Fibroblast of skin of left biceps (primary cell): ENCODE data around the gene SLC25A22.

Experiments
- DNase-seq, 2 experiments: peaks; one replicate each; pipeline ENCODE4 v3.0.0-alpha.2; 2013; ENCODE audit warnings: low read depth in 2 of 2

Gene SLC25A22

DNA sequence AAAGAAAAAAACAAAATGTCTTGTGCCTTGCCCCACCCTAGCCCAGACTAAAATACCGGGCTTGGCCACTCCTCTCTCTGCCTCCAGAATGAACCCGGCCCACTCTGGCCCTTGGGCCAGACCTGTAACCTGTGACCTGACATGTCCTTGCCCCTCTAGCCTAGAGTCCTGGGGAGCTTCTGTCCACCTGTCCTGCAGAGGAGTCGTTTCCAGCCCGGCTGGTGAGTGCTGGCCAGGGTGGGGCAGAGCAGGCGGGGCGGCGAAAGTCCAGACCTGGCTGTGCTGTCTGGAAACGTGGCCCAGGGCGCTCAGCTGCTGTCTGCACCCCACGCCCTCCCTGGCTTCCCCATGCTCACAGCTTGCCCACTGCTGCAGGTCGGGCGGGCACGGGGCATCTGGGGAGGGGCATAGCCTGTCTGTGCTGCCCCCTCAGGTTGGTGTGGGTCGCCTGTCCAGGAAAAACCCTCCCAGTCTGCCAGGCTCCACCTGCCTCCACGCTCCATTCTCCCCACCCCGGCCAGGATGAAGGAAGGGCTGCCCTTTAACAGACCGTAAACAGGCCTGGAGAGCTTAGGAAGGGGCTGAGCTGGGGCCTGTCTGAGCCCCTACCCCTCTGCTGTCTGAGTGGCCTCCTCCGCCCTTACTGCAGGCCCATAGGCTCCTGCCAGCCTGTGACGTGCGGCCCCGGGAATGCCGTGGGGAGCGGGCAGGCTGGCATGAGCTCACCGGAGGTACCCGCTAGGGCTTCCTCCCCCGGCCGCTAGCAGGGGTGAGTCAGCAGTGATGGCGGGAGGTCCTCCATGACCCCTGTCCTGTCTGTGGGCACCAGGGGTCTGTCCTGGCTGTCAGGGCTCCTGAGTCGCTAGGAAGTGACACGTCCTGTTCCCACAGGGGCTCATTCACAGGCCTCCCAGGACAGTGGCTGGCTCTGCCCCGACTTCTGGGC lies 36.6 kb upstream of the SLC25A22 start:
- DNase-seq, result no peak

DNA sequence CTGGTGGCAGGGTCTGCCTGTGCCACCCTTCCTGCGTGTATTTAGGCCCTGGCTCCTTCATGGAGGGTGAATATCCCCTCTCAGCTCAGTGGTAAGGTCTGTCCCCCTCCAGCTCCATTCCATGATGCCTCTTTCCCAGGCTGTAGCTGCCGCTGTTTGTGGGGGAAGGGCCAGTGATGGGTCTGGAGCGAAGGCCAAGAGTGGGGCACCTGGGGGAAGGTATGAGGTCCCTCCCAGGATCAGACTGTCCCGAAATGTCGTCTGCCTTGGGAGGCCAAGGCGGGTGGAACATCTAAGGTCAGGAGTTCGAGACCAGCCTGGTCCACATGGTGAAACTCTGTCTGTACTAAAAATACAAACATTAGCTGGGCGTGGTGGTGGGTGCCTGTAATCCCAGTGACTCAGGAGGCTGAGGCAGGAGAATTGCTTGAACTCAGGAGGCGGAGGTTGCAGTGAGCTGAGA lies 35.8 kb upstream of the SLC25A22 start:
- DNase-seq, result no peak

DNA sequence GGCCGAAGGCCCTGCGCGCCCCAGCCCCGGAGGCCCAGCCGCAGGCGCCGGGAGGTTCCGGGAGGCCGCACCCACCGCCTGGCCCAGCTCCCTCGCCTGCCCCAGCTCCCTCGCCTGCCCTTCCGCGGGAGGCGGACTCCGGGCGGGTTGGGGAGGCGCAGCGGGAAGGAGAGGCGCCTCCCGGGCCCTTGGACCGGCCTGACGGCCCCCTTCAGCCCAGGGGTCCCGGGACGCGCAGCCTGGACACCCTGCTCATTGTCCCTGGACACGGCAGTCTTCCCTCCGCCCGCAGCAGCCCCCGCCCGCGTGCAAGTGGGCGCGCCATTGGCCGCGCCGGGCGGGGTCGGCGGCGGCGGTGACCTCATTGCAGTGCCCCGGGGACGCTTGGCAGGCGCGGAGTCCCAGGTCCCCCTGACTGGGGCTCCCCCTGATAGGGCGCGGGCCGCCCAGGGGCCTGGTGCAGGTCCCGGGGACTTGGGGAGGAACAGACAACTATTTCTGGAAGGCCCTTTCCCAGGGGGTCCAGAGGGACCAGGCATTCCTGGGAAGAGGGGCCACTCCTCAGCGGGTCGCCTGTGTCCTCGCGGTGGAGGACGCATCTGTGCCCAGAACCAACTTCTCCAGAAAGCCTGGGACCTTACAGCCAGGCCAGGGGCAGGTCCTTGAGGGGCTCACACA lies 35.2 kb upstream of the SLC25A22 start:
- DNase-seq, result no peak

DNA sequence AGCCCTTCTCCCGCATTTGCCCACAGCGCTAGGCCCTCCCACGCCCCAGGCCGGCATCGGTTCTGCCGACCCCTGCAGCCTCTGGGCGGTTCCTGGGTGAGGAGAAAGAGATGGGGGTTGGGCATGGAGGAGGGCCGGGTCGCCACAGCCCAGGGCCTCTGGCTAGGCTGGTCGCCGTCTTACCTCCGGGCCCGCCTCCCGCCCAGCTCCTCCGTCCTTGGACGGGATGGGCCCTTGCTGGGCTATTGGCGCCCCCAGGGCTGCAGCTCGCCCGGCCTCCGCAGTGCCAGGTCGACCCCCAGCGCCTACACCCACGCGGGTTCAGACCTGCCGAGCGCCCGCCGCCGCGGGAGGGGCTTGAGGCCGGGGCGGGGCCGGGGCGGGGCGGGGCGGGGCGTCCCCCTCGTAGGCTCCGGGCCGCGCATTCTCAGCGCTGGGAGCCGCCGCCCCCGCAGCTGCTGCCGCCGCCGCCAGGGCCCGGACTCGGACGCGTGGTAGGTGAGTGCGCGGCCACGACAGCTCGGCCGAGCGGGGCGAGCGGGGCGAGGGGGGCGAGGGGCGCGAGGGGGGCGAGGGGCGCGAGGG lies 34.5 kb upstream of the SLC25A22 start, which contains the start of gene CD151:
Gene CD151 (plus strand): TSS at position 424 of the 585 bp plus-strand sequence. CDS start 3,118 bp downstream, outside the sequence.
- DNase-seq, result no peak

DNA sequence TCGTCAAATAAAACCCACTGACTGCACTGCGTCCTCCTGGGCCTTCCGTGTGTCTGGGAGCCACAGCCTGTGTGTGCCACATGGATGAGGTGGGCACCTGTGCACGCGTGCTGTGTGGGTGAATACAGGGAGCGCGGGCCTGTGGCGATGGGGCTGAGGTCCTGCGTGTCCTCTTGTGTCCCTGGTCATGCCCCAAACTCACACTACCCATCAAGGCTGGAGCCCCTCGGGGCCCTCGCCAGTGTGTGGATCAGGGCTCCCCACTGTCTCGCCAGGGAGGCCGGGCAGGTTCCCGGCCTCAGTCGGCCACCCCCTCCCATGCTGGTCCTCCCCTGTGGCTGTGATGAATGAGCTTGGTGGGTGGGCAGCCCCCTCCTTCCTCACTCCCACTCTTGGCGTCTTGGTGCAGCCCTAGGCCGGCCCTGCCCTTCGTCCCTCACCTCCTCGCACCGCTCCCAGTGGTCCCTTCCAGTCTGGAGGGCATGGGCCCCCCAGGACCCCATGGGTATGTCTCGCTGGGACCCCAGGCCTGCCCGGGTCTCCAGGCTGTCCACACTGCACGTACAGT lies 34.0 kb upstream of the SLC25A22 start:
- DNase-seq, result no peak

DNA sequence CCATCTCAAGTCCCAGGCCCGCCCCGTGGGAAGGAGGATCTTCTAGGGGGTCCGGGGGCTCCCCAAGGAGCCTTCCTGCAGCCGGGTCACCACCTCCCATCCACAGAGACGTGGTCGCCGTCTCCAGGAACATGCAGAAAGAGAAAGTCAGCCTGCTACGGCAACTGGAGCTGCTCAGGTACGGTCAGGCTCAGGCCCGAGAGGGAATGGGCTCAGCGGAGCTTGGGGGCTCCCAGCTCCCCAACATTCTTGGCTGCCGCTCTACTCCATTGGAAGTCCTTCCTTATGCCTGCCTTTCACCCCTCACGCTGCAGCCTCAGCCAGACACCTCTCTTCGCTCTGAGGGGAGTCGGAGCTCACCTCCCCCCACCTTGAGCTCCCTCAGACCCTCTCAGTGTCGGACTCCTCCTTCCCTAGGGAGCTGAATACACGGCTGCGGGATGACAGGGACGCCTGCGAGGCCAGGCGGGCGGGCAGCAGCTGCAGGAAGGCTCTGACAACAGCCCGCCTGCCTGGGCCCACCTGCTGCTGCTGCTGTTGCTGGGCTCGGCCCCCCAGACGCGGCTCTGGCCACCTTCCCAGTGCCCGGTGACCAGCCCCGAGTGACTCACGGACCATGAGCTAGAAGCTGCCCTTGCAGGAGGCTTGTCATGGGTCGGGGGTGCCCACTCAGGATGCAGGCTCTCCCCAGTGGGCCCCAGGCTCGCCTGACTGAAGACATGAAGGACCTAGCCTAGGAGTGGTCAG lies 33.2 kb upstream of the SLC25A22 start:
- DNase-seq, result no peak

DNA sequence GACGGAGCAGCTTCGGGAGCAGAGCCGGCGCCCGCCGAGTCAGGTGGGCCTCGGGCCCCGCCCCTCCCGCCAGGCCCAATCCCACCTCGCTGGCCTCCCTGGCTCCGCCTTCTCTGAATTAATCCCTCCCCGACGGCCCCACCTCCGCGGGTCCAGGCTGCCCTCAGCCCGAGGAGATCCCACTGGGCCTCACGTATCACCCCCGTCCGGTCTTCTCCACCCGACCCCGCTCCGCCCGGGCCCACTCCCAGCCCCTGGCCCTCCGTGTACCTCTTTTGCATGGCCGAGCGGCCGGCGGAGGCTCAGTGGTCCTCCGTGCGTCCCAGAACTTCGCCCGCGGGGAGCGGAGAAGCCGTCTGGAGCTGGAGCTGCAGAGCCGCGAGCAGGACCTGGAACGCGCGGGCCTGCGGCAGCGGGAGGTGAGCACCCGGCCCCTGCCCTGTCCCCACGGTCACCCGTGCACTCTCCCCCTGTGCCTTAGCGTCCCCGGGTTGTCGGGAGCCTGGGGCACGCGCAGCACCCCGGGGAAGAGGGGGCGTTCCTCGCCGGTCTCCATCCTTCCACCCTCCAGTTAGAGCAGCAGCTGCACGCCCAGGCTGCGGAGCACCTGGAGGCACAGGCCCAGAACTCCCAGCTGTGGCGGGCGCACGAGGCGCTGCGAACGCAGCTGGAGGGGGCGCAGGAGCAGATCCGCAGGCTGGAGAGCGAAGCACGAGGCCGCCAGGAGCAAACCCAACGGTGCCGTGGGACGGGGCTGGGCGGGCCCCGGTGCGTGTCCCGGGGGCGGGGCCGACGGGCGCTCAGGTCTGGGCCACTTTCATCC lies 32.4 kb upstream of the SLC25A22 start:
- DNase-seq, result no peak

DNA sequence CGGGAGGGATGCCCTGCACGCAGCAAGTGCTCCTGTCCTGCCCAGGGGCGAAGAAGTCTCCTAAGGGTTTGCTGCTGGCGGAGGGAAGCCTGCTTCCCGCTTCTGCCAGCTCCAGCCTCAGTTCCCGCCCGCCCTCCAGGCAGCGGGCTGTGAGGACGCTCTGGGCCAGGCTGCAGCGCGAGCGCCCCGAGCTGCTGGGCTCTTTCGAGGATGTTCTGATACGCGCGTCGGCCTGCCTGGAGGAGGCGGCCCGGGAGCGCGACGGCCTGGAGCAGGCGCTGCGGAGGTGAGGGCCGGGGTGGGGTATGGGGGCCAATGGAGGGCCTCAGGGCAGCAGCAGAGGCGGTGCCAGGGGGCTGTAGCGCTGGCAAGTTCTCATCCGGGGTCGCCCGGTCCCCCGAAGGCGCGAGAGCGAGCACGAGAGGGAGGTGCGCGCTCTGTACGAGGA lies 31.8 kb upstream of the SLC25A22 start:
- no peak for DNase-seq

DNA sequence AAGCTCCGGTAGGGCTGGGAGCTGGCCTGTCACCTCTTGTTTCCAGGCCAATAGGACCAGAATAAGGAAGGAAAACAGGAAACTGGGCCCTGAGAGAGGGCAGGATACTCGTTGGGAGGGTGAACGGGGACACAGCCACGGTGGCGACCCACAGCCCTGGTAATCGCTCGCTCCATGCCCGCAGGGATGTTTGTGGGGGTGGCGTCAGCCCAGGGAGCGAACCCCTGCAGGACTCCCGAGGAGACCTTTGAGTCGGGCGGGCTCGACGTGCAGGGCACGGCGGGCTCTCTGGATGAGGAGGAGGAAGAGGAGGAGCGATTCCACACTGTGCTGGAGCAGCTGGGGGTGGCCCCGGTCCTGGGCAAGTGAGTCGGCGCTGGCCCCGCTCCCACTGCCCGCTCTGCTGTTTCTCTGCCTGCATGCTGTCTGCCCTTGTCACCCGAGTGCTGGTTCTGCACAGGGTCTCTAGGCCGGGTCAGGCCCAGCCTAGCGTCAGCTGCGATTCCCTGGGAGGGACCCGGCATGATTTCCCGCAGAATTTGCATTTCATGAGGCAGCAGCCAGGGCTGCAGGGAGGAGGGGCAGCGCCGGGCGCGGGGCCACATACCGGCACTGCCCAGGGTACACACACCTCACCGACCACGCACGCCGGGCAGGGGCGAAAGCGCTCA lies 31.2 kb upstream of the SLC25A22 start:
- no peak for DNase-seq

DNA sequence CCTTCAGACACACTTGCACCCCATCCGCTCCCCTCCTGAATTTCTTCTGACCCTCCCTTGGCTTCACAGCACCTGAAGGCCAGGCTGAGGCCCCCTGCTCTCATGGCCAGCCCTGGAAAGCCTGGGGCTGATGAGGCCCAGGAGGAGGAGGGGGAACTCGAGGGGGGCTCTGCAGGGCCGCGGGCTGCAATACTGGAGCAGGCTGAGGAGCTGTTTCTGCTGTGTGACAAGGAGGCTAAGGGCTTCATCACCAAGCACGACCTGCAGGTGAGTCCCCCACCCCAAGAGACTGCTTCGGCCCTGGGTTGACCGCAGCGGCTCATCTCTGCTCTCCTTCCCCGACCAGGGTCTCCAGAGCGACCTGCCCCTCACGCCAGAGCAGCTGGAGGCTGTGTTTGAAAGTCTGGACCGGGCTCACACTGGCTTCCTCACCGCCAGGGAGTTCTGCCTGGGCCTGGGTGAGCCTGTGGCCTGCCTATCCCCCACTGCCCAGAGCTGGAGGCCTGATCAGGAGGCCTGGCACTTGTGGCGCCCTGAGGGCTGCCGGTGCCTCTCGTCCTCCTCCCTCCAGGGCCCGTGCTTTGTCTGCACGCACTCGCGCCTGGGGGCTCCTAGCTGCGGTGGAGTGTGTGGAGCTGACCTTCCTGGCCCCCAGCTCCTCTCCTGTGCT lies 30.6 kb upstream of the SLC25A22 start:
- no peak for DNase-seq

DNA sequence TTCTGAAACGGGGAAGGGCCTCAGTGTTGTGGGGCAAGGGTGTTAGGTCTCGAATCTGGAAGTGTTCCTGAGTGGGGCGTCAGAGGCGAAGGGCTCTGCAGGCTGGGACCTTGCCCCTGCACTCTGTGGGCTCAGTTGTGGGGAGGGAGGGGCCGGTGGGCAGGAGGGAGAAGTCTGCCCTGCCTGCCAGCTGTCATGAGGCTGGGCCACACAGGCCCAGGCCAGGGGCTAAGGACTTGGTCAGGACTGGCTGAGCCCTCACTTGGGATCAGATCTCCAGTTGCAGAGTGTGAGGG lies 29.8 kb upstream of the SLC25A22 start, which contains the start of gene CRACR2B:
Gene CRACR2B (plus strand): TSS at position 23 of the 296 bp plus-strand sequence. CDS start 689 bp downstream, outside the sequence.
- no peak for DNase-seq

DNA sequence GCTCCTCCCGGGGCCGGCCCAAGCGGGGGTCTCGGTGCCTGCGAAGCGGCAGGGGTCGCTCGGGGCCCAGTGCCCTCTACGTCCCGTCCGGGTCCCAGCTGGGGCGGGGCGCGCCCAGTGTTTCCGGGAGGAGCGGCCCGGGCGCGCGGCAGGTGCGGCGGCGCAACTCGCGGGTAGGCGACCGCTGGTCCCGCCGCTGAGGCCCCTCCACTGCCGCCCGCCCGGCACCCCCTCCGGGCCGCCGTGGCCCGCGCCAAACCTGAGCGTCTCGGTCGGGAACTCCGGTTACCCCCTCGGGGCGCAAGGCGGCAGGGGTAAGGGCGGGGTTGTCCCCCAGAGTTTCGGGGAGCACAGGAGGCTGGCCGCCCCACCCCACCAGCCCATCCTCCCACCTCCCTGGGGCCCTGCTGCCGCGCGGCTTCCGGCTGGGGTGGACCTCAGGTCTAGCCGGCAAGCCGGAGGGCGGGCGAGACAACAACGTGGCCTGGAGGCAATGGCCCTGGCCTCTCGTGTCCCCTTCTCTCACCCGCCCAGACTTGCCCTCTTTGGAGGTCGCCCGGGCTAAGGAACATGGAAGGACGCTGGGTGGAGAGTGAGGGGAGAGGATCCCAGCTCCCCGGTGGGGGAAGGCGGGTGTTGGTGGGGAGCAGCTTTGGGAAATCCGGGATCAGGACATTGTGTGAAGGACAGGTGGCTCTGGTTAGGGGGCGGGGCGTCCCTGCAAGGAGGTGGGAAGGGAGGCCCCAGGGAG lies 29.2 kb upstream of the SLC25A22 start:
- DNase-seq, result no peak

DNA sequence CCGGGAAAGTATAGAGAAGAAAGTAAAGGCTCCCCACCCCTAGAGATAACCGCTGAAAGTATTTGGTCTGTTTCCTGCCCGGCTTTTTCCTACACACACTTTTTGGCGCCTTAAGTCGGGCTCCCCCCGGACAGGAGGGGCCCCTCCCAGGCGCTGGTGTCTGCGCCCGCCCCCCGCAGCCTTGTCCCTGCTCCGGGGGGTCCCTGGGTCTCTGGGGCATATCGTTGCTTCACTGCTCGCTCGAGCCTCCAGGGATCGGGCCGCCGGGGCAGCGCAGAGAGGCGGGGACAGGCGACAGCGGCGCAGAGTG lies 28.7 kb upstream of the SLC25A22 start:
- DNase-seq, result no peak

DNA sequence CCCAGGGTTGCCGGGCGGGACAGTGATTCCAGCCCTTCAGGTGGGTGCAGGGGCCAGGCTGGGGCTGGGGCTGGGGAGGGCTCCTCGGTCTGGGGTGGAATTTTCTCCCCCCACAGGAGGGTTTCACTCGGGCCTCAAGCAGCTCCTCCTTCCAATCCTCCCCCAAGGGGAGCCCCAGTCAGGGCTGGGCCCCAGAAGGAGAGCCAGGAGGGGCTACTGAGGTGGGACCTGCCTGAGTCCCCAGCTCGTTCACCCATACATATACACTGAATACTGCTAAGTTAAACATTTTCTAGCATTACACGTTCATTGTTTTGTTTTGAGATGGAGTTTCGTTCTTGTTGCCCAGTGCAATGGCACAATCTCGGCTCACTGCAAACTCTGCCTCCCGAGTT lies 28.1 kb upstream of the SLC25A22 start:
- no peak for DNase-seq

DNA sequence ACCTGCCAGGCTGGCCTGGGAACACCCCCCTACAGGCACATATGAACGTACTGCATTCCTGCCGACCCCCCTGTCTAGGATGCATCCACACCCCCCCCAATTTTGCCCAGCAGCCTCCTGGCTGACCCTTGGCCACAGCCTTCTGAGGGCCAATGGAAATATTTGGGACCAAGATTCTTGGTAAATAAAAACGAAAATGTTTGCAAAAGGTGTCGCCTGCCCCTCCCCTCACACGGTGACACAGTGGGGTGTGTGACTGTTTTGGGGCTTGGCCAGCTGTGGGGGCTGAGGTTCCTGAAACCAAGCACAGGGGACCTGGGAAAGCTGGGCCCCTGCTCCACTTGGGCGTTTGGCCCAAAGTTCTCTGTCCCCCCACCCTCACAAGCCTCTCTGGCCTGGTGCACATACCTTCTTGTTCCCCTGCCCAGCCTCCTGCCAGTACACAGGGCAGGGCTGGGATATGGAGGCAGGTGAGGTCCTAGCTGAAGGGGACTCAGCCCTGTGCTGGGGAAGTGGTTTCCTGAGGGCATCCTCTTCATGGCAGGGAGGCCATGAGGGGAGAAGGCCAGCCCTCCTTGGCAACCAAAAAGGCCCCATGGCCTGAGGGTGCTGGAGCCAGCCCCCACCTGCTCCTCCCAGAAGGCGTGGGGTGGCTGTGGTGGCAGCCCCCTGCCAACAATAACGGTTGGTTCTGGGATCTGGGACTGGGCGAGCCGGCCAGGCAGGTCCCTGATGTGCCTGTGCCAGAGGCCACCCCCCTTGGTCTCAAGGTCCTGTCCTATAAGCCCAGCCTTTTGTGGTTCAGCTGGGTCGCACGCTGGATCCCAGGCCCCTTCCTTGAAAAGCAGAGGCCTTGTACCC lies 27.5 kb upstream of the SLC25A22 start:
- no peak for DNase-seq

DNA sequence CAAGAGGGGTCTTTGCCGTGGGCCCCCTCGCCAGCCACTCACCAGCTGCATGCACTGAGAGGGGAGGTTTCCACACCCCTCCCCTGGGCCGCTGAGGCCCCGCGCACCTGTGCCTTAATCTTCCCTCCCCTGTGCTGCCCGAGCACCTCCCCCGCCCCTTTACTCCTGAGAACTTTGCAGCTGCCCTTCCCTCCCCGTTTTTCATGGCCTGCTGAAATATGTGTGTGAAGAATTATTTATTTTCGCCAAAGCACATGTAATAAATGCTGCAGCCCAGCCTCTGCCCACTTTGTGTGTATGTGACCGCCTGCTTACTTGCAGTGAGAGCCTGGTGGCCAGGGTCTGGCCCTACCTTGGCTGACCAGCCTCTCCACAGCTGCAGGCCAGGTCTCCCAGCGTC lies 26.9 kb upstream of the SLC25A22 start:
- DNase-seq, result no peak

DNA sequence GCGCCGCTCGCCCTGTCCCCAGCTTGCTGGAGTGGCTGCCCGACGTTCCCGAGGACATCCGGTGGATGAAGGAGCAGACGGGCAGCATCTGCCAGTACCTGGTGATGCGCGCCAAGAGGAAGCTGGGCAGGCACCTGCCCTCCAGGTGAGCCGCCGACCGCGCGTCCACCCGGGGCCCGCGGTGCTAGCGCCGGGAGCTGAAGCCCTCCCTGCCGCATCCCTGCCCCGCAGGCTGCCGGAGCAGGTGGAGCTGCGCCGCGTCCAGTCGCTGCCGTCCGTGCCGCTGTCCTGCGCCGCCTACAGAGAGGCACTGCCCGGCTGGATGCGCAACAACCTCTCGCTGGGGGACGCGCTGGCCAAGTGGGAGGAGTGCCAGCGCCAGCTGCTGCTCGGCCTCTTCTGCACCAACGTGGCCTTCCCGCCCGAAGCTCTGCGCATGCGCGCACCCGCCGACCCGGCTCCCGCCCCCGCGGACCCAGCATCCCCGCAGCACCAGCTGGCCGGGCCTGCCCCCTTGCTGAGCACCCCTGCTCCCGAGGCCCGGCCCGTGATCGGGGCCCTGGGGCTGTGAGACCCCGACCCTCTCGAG lies 26.3 kb upstream of the SLC25A22 start:
- DNase-seq, result no peak
